GM19099 (cell line): Measurements from ENCODE around the gene BCL3.
A peak's percentile ranks its signal among the peaks of the same experiment; 100 is the strongest.

Experiments
- POLR2A ChIP-seq: IDR thresholded peaks from 3 replicates; pipeline ENCODE4 v1.6.1; 2011; ENCODE audit warnings: low read depth; ENCODE audit not compliant: insufficient read length; ENCODE audit errors: extremely low read depth

The BCL3 gene

GRCh38 chr19:44765033-44765948, 16.8 kb downstream of the BCL3 start:
- no peak for TF ChIP-seq POLR2A

GRCh38 chr19:44765949-44766335, 17.4 kb downstream of the BCL3 start:
- no peak for TF ChIP-seq POLR2A

- no peak for TF ChIP-seq POLR2A
These were observed 19.0 kb downstream of the BCL3 start for GRCh38 chr19:44767295-44768180.

- peak; percentile 22 for TF ChIP-seq POLR2A
These were observed 22.2 kb downstream of the BCL3 start for GRCh38 chr19:44770550-44771257.

GRCh38 chr19:44772959-44773358, 24.5 kb downstream of the BCL3 start:
- TF ChIP-seq POLR2A: no peak

GRCh38 chr19:44775676-44776240, 27.2 kb downstream of the BCL3 start:
- no peak for TF ChIP-seq POLR2A

- TF ChIP-seq POLR2A: no peak
These were observed 28.0 kb downstream of the BCL3 start for GRCh38 chr19:44776402-44777096.

- no peak for TF ChIP-seq POLR2A
These were observed 29.3 kb downstream of the BCL3 start, which contains the start of gene CBLC for GRCh38 chr19:44777715-44778347. Gene CBLC, plus strand, starts transcription at chr19:44777890. Its CDS starts 42 bp downstream, at chr19:44777932.

GRCh38 chr19:44779150-44779549, 30.6 kb downstream of the BCL3 start:
- TF ChIP-seq POLR2A: no peak

GRCh38 chr19:44782729-44783128, 34.2 kb downstream of the BCL3 start:
- no peak for TF ChIP-seq POLR2A

- TF ChIP-seq POLR2A: no peak
These were observed 35.0 kb downstream of the BCL3 start for GRCh38 chr19:44783545-44783944.

- no peak for TF ChIP-seq POLR2A
These were observed 36.8 kb downstream of the BCL3 start for GRCh38 chr19:44785271-44785670.

- TF ChIP-seq POLR2A: no peak
These were observed 37.5 kb downstream of the BCL3 start for GRCh38 chr19:44785993-44786392.

GRCh38 chr19:44788971-44789370, 40.5 kb downstream of the BCL3 start:
- TF ChIP-seq POLR2A: no peak
